ENCODE results near the gene IL3RA. TPM values are rescaled to one million over a fixed set of nuclear protein-coding genes. Genes with fewer than 3 reads are reported as not detected.

IL3RA gene
- total RNA-seq, 1 experiment from 2014 or later: 0.49 TPM

DNA sequence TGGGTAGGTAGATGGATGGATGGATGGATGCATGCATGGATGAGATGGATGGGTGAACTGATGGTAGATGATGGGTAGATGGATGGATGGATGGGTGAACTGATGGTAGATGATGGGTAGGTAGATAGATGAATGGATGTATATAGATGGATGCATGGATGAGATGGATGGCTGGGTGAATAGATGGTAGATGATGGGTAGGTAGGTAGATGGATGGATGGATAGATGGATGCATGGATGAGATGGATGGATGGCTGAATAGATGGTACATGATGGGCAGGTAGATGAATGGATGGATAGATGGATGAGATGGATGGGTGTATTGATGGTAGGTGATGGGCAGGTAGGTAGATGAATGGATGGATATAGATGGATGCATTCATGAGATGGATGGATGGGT, 70.5 kb downstream of the IL3RA start:
- DNase-seq (ENCODE audit: low spot score): no peak
- no peaks in the 10 kb centered on the region for H3K9me3 ChIP-seq (ENCODE audit: low read depth, low read length, poor library complexity, severe bottlenecking)
- intact Hi-C loops (cut with micrococcal nuclease; ENCODE audit: unreplicated experiment): no loop called here
- H3K27me3 ChIP-seq (replicated peaks; ENCODE audit: insufficient read depth, low read depth, low read length, poor library complexity): no peaks in the 10 kb centered on the region
- BruUV-seq (replicated peaks): no TSS peak
- peaks cover 53% of the 10 kb centered on the region for H3K36me3 ChIP-seq (ENCODE audit: insufficient read depth, low read length, poor library complexity, severe bottlenecking)
- CTCF ChIA-PET: no interaction called here
- H3K27ac ChIP-seq (ENCODE audit: low read depth, low read length, poor library complexity, severe bottlenecking): no peak overlapping the region
- POLR2A ChIA-PET (ENCODE audit: low non-redundant PET): no interaction called here
- H3K4me3 ChIP-seq (ENCODE audit: low read depth, low read length, poor library complexity, severe bottlenecking): no peak overlapping the region
- H3K4me1 ChIP-seq (ENCODE audit: insufficient read depth, low read length, poor library complexity, severe bottlenecking): no peaks in the 10 kb centered on the region
- TF ChIP-seq, protein P1, sequence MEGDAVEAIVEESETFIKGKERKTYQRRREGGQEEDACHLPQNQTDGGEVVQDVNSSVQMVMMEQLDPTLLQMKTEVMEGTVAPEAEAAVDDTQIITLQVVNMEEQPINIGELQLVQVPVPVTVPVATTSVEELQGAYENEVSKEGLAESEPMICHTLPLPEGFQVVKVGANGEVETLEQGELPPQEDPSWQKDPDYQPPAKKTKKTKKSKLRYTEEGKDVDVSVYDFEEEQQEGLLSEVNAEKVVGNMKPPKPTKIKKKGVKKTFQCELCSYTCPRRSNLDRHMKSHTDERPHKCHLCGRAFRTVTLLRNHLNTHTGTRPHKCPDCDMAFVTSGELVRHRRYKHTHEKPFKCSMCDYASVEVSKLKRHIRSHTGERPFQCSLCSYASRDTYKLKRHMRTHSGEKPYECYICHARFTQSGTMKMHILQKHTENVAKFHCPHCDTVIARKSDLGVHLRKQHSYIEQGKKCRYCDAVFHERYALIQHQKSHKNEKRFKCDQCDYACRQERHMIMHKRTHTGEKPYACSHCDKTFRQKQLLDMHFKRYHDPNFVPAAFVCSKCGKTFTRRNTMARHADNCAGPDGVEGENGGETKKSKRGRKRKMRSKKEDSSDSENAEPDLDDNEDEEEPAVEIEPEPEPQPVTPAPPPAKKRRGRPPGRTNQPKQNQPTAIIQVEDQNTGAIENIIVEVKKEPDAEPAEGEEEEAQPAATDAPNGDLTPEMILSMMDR (conservative IDR thresholded peaks at IDR 0.05; ENCODE audit: low read depth, low read length): no peak
- TF ChIP-seq EZH2 (IDR thresholded peaks at IDR 0.05; ENCODE audit: borderline replicate concordance, low read depth, low read length, poor library complexity, severe bottlenecking): no peak

DNA sequence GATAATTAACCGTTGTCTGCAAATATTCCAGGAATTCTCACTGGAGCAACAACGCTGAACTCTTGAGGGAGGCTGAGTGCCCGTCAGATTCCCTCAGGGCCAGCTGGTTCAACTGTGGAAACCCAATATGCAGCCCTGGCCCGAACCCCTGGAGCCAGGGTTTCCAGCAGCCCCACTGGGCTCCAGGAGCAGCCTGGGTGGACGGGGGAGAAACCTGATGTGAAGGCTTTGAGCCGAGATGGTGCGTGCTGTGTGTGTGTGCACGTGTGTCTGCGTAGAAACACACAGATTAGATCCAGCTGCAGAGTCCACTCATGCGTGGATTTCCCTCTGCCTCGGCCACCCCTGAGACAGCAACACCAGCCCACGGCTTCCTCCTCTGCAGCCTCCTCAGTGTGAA, 74.7 kb downstream of the IL3RA start:
- H3K27me3 ChIP-seq (replicated peaks; ENCODE audit: insufficient read depth, low read depth, low read length, poor library complexity): no peaks in the 10 kb centered on the region
- intact Hi-C loops (cut with micrococcal nuclease; ENCODE audit: unreplicated experiment): no loop called here
- H3K4me1 ChIP-seq (ENCODE audit: insufficient read depth, low read length, poor library complexity, severe bottlenecking): no peaks in the 10 kb centered on the region
- peaks cover 45% of the 10 kb centered on the region for H3K36me3 ChIP-seq (ENCODE audit: insufficient read depth, low read length, poor library complexity, severe bottlenecking)
- H3K4me3 ChIP-seq (ENCODE audit: low read depth, low read length, poor library complexity, severe bottlenecking): no peak overlapping the region
- TF ChIP-seq, protein P1 (conservative IDR thresholded peaks at IDR 0.05; ENCODE audit: low read depth, low read length): no peak
- no peak for TF ChIP-seq EZH2 (IDR thresholded peaks at IDR 0.05; ENCODE audit: borderline replicate concordance, low read depth, low read length, poor library complexity, severe bottlenecking)
- no peaks in the 10 kb centered on the region for H3K9me3 ChIP-seq (ENCODE audit: low read depth, low read length, poor library complexity, severe bottlenecking)
- CTCF ChIA-PET: no interaction called here
- POLR2A ChIA-PET (ENCODE audit: low non-redundant PET): no interaction called here
- no TSS peak for BruUV-seq (replicated peaks)
- H3K27ac ChIP-seq (ENCODE audit: low read depth, low read length, poor library complexity, severe bottlenecking): no peak overlapping the region
- DNase-seq (ENCODE audit: low spot score): no peak

DNA sequence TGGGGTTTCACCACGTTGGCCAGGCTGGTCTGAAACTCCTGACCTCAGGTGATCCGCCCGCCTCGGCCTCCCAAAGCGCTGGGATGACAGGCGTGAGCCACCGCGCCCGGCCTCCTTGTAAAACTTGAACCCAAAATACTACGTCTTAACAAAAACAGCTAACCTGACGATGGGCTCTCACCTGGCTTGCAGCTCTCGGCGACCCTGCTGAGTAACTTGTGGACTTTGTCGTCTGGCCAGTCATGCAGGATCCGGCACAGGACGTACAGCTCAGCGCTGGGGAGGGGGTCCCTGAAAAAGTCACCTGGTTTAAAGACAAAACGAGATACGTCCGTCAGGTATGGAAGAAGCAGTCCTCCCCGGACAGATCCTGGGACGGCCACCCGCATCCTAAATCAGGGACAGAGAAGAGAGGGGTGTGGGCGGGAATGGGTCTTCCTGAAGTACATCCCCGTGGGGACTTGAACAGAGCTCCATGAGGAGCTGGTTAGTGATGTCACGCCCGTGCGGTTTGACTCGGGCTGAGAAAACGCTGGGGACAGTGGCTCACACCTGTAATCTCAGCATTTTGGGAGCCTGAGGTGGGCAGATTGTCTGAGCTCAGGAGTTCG, 76.1 kb downstream of the IL3RA start:
- intact Hi-C loops (cut with micrococcal nuclease; ENCODE audit: unreplicated experiment): no loop called here
- no peaks in the 10 kb centered on the region for H3K4me1 ChIP-seq (ENCODE audit: insufficient read depth, low read length, poor library complexity, severe bottlenecking)
- H3K27ac ChIP-seq (ENCODE audit: low read depth, low read length, poor library complexity, severe bottlenecking): no peak overlapping the region
- no peaks in the 10 kb centered on the region for H3K27me3 ChIP-seq (replicated peaks; ENCODE audit: insufficient read depth, low read depth, low read length, poor library complexity)
- no peak overlapping the region for H3K4me3 ChIP-seq (ENCODE audit: low read depth, low read length, poor library complexity, severe bottlenecking)
- CTCF ChIA-PET: no interaction called here
- no peaks in the 10 kb centered on the region for H3K9me3 ChIP-seq (ENCODE audit: low read depth, low read length, poor library complexity, severe bottlenecking)
- POLR2A ChIA-PET (ENCODE audit: low non-redundant PET): no interaction called here
- no peak for TF ChIP-seq EZH2 (IDR thresholded peaks at IDR 0.05; ENCODE audit: borderline replicate concordance, low read depth, low read length, poor library complexity, severe bottlenecking)
- TF ChIP-seq, protein P1 (conservative IDR thresholded peaks at IDR 0.05; ENCODE audit: low read depth, low read length): no peak
- BruUV-seq (replicated peaks): no TSS peak
- no peak for DNase-seq (ENCODE audit: low spot score)
- H3K36me3 ChIP-seq (ENCODE audit: insufficient read depth, low read length, poor library complexity, severe bottlenecking): peaks cover 36% of the 10 kb centered on the region

Measured in A673 (cell line).